SK-N-SH treated with all-trans-retinoic acid at 6 μM for 48 hours (cell line): ENCODE measurements around the gene SH3BP1.

Experiments used
- ATAC-seq: fragments of 200-7000 bp; cut with Tn5 transposase; 3 replicates; pipeline ENCODE4 v1.9.1; 2020; ENCODE audit warnings: mild to moderate bottlenecking, moderate library complexity
- ARNTL ChIP-seq: fragments of 450-650 bp; formaldehyde crosslinking; IDR thresholded peaks from 2 replicates; pipeline ENCODE4 v1.5.0; 2020; ENCODE audit warnings: low read depth, mild to moderate bottlenecking, moderate library complexity, borderline replicate concordance
- BACH2 ChIP-seq: fragments of 250-450 bp; sonication (Bioruptor Pico); IDR thresholded peaks from 2 replicates; pipeline ENCODE4 v1.9.0; 2021; ENCODE audit warnings: mild to moderate bottlenecking, borderline replicate concordance
- CREB5 ChIP-seq: fragments of 250-450 bp; sonication (Bioruptor Pico); IDR thresholded peaks from 2 replicates; pipeline ENCODE4 v1.5.1; 2020; ENCODE audit warnings: low read depth, mild to moderate bottlenecking, moderate library complexity
- CSDC2 ChIP-seq: fragments of 250-450 bp; sonication (Bioruptor Pico); IDR thresholded peaks from 2 replicates; pipeline ENCODE4 v1.5.0; 2020; ENCODE audit warnings: mild to moderate bottlenecking, moderate library complexity
- CSRNP3 ChIP-seq: fragments of 250-450 bp; sonication (Bioruptor Pico); IDR thresholded peaks from 2 replicates; pipeline ENCODE4 v1.5.1; 2021; ENCODE audit warnings: mild to moderate bottlenecking, moderate library complexity
- ESRRG ChIP-seq: fragments of 250-450 bp; sonication (Bioruptor Pico); IDR thresholded peaks from 2 replicates; pipeline ENCODE4 v1.6.1; 2021; ENCODE audit warnings: mild to moderate bottlenecking
- GLIS3 ChIP-seq: fragments of 250-450 bp; sonication (Bioruptor Pico); IDR thresholded peaks from 2 replicates; pipeline ENCODE4 v1.5.0; 2020; ENCODE audit warnings: mild to moderate bottlenecking, moderate library complexity
- OSR1 ChIP-seq: fragments of 250-450 bp; sonication (Bioruptor Pico); IDR thresholded peaks from 2 replicates; pipeline ENCODE4 v1.8.0; 2022; ENCODE audit warnings: moderate library complexity, mild to moderate bottlenecking, inconsistent platforms
- PATZ1 ChIP-seq: fragments of 250-450 bp; sonication (Bioruptor Pico); IDR thresholded peaks from 2 replicates; pipeline ENCODE4 v1.8.0; 2020; ENCODE audit warnings: mild to moderate bottlenecking, moderate library complexity, borderline replicate concordance
- POU6F1 ChIP-seq: fragments of 250-450 bp; sonication (Bioruptor Pico); IDR thresholded peaks from 2 replicates; pipeline ENCODE4 v1.8.0; 2021; ENCODE audit warnings: low read depth, mild to moderate bottlenecking, moderate library complexity, borderline replicate concordance
- PPARA ChIP-seq: fragments of 250-450 bp; sonication (Bioruptor Pico); IDR thresholded peaks from 2 replicates; pipeline ENCODE4 v1.5.0; 2020; ENCODE audit warnings: mild to moderate bottlenecking, borderline replicate concordance
- RARB ChIP-seq: fragments of 250-450 bp; sonication (Bioruptor Pico); IDR thresholded peaks from 2 replicates; pipeline ENCODE4 v1.8.0; 2021; ENCODE audit warnings: mild to moderate bottlenecking, moderate library complexity
- SNAI2 ChIP-seq: fragments of 250-450 bp; sonication (Bioruptor Pico); IDR thresholded peaks from 2 replicates; pipeline ENCODE4 v1.5.0; 2020; ENCODE audit warnings: mild to moderate bottlenecking, moderate library complexity
- TCF4 ChIP-seq: fragments of 250-450 bp; sonication (Bioruptor Pico); IDR thresholded peaks from 2 replicates; pipeline ENCODE4 v1.8.0; 2021; ENCODE audit warnings: mild to moderate bottlenecking, moderate library complexity, borderline replicate concordance
- TOX ChIP-seq: fragments of 250-450 bp; sonication (Bioruptor Pico); IDR thresholded peaks from 2 replicates; pipeline ENCODE4 v1.8.0; 2021; ENCODE audit warnings: mild to moderate bottlenecking, moderate library complexity, borderline replicate concordance
- ZFP3 ChIP-seq: fragments of 250-450 bp; sonication (Bioruptor Pico); IDR thresholded peaks from 2 replicates; pipeline ENCODE4 v1.5.0; 2020; ENCODE audit warnings: mild to moderate bottlenecking, moderate library complexity
- ZFP30 ChIP-seq: fragments of 450-650 bp; formaldehyde crosslinking; IDR thresholded peaks from 2 replicates; pipeline ENCODE4 v1.5.0; 2022; ENCODE audit warnings: mild to moderate bottlenecking, moderate library complexity
- ZNF565 ChIP-seq: fragments of 450-650 bp; formaldehyde crosslinking; conservative IDR thresholded peaks from 2 replicates; pipeline ENCODE4 v1.5.0; 2020; ENCODE audit warnings: low read depth, mild to moderate bottlenecking, moderate library complexity
- ZNF70 ChIP-seq: fragments of 450-650 bp; formaldehyde crosslinking; IDR thresholded peaks from 2 replicates; pipeline ENCODE4 v1.5.0; 2020; ENCODE audit warnings: mild to moderate bottlenecking, moderate library complexity
- ZNF8 ChIP-seq: fragments of 450-650 bp; formaldehyde crosslinking; IDR thresholded peaks from 2 replicates; pipeline ENCODE4 v1.5.0; 2020; ENCODE audit warnings: mild to moderate bottlenecking, moderate library complexity

The SH3BP1 gene

GRCh38 chr22:37633625-37634416, 5.6 kb upstream of the SH3BP1 start (continued):
- 0 out of 2 replicates have a peak, but pooled peaks have one; percentile 23 for TF ChIP-seq POU6F1 (CRISPR knock-in tag)
- no peak for TF ChIP-seq RARB (CRISPR knock-in tag)
- no peak for TF ChIP-seq ZFP30 (CRISPR knock-in tag)
- no peak for TF ChIP-seq OSR1 (CRISPR knock-in tag)
- no peak for TF ChIP-seq PPARA (CRISPR knock-in tag)
- no peak for TF ChIP-seq CSDC2 (CRISPR knock-in tag)
- no peak for TF ChIP-seq ARNTL (CRISPR knock-in tag)
- TF ChIP-seq GLIS3 (CRISPR knock-in tag), result 0 out of 2 replicates have a peak, but pooled peaks have one; percentile 24
- TF ChIP-seq ESRRG (CRISPR knock-in tag), result no peak
- TF ChIP-seq ZNF70, result no peak
- no peak for TF ChIP-seq ZNF565 (CRISPR knock-in tag)
- TF ChIP-seq CREB5 (CRISPR knock-in tag), result no peak
- no peak for TF ChIP-seq ZFP3 (CRISPR knock-in tag)
- no peak for TF ChIP-seq SNAI2 (CRISPR knock-in tag)
- TF ChIP-seq TCF4, result peak; percentile 29; the same call in 1 of the 2 replicates
- no peak for TF ChIP-seq TOX (CRISPR knock-in tag)
- no peak for TF ChIP-seq BACH2 (CRISPR knock-in tag)

- peak; percentile 12 for ATAC-seq
- no peak for TF ChIP-seq ARNTL (CRISPR knock-in tag)
- TF ChIP-seq CSDC2 (CRISPR knock-in tag), result no peak
- no peak for TF ChIP-seq OSR1 (CRISPR knock-in tag)
- no peak for TF ChIP-seq SNAI2 (CRISPR knock-in tag)
- TF ChIP-seq PATZ1 (CRISPR knock-in tag), result no peak
- TF ChIP-seq ZNF70, result no peak
- TF ChIP-seq ZNF565 (CRISPR knock-in tag), result no peak
- TF ChIP-seq PPARA (CRISPR knock-in tag), result no peak
- no peak for TF ChIP-seq RARB (CRISPR knock-in tag)
- TF ChIP-seq CSRNP3 (CRISPR knock-in tag), result no peak
- TF ChIP-seq POU6F1 (CRISPR knock-in tag), result no peak
- TF ChIP-seq ZNF8, result no peak
- TF ChIP-seq CREB5 (CRISPR knock-in tag), result no peak
- TF ChIP-seq BACH2 (CRISPR knock-in tag), result no peak
- no peak for TF ChIP-seq ZFP3 (CRISPR knock-in tag)
- no peak for TF ChIP-seq TCF4
These were observed 5.0 kb upstream of the SH3BP1 start for GRCh38 chr22:37634417-37634924.
